Embryonic facial prominence (tissue), 1 donor: ENCODE results near the gene RPUSD4.
"Not testable (repeated sequence)": the region's sequence is repeated elsewhere in the genome, so short reads cannot be mapped to it uniquely, and the experiment has no call there.

ENCODE experiments used
- DNase-seq: peaks from one replicate; pipeline ENCODE4 v3.0.0-alpha.2; 2016; ENCODE audit errors: extremely low spot score

RPUSD4 gene

GRCh38 chr11:126211236-126212088, at the start of gene RPUSD4, which contains the start of gene FAM118B:
Gene RPUSD4 (minus strand): TSS chr11:126211650. CDS start chr11:126211638, 12 bp downstream.
Gene FAM118B (plus strand): TSS chr11:126211782. CDS start chr11:126235002, 23,220 bp downstream.
- DNase-seq = peak; percentile 95

DNA sequence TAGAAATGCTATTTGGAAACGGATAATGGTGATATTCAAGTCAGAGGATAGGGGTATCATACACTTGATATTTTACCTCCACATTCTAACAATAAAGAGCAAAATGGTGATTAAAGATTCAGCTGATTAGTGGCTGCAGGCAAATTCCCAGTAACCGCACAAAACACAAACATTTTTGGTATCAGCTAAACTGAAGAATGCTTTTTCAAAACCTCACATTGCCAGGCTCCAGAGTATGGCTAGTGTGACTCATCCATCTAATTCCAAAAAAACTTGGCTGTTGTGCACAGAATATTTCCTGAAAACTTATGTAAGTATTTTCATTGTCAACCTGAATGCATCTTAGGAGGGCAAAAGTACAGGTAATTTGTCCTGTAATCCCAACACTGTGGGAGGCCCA, 46.3 kb upstream of the RPUSD4 start:
- no peak for DNase-seq

DNA sequence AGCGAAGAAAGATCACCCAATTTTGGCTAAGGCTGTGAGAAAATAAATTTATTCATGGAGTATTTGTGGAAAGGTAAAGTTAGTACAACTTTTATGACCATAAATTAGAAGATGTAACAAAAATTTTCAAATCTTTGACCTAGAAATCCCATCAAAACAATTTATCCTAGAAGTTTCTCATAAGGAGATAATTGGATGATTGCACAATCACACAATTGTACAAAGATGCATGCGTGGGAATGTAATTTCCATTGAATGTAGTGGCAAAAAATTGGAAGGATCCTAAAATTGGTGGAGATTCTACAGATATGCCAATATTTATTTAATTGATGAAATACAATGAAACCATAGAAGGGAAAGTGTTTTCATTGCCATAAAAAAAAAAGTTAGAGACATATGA, 45.7 kb upstream of the RPUSD4 start:
- no peak for DNase-seq

DNA sequence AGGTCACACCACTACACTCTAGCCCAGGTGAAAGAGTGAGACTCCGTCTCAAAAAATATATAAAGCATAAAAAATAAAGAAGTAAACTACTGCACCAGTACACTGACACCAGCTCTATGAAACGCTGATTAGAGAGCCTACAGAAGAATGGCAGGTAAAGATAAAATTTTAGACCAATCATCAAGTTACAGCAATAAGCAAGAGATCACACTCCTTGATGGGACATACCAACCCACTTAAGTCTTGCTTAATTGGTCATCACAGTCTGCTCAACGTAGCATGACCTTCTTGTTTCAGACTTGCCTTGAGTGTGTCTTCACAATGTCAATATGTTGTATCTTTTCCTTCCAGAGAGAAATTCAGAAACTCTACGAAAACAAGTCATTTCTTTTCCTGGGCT, 44.8 kb upstream of the RPUSD4 start:
- DNase-seq = no peak

DNA sequence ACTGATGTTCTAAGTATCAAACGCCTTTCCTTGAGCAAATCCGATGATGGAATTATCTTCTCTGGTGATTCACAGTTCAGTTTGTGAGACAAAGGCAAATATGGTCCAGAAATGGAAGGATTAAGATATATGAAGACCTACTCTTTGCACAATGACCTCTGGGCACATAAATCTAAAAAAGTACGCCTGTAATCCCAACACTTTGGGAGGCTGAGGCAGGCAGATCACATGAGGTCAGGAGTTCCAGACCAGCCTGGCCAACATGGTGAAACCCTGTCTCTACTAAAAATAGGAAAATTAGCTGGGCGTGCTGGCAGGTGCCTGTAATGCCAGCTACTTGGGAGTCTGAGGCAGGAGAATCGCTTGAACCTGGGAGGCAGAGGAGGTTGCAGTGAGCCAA, 44.1 kb upstream of the RPUSD4 start:
- not testable (repeated sequence) for DNase-seq

- DNase-seq = no peak
Observed at GRCh38 chr11:126254819-126255218, 43.4 kb upstream of the RPUSD4 start.

- DNase-seq = no peak
Observed at GRCh38 chr11:126253265-126253664, 41.8 kb upstream of the RPUSD4 start.

- DNase-seq = no peak
Observed at GRCh38 chr11:126246636-126247035, 35.2 kb upstream of the RPUSD4 start.

DNA sequence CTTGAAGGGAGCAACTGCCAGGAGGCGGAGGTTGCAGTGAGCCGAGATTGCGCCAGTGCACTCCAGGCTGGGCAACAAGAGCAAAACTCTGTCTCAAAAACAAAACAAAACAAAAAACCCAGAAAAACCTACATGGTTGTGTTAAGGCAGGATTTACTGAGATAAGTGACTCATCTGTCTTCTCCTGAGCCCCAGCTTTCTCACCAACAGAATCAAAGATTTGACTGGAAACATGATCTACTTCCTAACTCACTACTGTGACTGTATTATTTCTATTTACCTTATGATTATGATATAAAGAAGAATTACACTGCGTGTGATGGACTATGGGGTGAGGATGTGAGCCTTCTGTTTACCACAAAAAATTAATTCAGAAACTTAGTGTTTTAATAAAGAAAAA, 21.9 kb upstream of the RPUSD4 start:
- no peak for DNase-seq

- DNase-seq = no peak
Observed at GRCh38 chr11:126232683-126233082, 21.2 kb upstream of the RPUSD4 start.

GRCh38 chr11:126231725-126232459, 20.4 kb upstream of the RPUSD4 start:
- DNase-seq = no peak

DNA sequence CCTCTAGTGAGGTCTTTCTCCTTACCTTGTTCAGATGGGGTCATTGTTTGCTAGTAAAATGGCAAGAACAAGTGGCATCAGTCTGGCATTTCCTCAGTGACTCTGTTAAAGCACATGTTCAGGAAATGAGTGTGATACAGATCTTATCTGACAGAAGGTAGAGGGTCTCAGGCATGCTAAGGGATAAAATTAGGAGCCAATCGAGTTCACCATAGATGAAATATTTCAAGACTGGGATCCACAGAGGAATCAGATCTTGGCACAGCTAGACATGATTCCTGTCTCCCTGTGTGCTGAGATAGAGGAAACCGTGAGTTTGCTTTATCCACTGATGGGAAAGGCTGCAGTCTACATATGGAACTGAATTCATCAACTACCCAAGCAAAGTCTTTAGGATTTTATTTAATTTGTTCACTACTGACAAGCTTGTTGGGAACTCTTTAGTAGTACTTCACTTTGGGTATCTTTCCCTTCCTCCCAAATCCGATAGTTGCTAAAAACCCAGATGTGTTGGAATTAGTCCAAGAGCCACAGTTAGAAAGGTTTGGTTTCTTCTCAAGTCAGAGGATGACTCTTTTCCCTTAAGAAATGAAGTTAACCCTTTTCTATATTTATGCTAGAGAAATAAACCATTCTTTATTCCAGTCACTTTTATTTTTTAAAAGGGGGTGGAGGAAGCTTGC, 18.5 kb upstream of the RPUSD4 start:
- DNase-seq = no peak

GRCh38 chr11:126226334-126227084, 15.1 kb upstream of the RPUSD4 start:
- no peak for DNase-seq

- DNase-seq = no peak
Observed at GRCh38 chr11:126225295-126225665, 13.8 kb upstream of the RPUSD4 start.

DNA sequence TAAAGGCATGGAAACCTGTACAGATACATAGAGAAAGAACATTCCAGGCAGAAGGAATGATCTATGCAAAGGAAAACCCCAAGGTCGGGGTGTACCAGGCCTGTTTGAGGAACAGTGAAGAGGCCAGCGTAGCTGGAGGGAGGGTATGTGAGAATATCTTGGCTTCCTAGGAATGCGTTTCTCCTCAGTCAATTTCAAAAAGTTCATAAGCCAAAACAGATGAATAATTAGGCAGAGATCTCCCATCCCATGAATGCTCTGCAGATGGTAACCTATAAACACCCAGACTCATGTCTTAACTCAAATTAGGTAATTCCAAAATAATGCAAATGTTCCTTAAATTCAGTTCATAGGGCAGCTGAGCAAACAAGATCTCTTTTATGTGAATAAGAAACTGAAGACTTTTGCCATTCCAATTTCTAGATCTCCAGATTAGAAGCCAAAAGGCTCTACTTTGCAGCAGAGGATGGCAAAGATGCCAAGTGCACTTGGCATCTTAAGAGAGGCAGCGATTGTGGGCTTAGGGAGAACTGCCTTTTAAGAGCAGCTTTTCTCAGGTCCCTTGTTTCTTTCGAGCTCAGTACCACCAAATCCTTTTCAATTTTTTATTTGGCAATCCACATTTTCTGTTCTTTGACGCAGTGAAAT, 13.3 kb upstream of the RPUSD4 start:
- no peak for DNase-seq

DNA sequence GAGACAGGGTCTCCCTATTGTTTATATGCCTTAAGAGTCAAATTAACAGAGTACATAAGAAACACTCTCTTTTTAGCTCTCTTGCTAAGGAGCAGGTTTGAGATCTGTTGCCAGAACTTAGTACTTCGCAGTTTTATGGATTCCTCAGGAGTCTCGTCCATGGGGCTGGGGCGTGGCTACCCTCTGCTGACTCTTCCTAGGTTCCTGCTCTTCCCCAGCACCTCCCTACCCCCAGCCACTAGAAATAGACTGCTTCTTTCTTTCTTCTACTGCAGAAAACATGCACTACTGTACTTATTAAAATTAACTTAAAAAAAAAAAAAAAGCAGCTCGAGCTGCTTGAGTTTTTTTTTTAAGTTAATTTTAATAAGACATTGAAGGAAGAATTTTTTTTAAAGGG, 8.1 kb upstream of the RPUSD4 start:
- no peak for DNase-seq

GRCh38 chr11:126217491-126217890, 6.0 kb upstream of the RPUSD4 start:
- DNase-seq = no peak

DNA sequence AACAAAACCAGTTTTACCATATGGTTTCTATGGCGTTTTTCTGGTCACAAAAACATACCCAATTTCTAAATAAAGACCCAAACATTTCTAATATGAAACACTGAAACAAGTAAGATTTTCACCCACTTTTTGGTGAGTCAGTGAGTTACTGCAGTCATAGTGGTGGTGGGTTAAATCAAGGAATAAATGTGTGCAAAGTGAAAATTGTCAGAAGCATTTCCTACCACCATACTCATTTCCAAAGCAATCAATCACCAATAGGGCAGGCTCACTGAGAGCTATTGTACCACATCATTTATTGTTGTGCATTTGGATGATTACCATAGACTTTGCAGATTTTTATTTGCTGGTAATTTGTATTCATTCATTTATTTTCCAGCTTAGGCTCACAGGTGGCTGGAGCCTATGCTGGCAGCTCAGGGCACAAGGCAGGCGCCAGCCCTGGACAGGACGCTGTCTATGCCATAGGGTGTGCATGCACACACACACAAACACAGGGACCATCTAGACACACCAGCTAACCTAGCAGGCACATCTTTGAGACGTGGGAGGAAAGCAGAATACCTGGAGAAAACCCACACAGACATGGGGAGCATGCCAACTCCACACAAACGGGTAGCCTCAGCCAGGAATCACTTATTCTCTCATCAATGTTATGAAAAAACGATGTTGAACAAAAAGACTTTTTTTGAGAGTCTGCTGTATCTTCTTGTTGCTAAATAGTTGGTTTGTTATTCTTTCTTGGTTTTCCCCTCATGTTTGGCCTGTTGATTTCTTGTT, 5.3 kb upstream of the RPUSD4 start:
- no peak for DNase-seq

GRCh38 chr11:126214841-126215240, 3.4 kb upstream of the RPUSD4 start:
- DNase-seq = no peak

GRCh38 chr11:126214441-126214840, 3.0 kb upstream of the RPUSD4 start:
- no peak for DNase-seq
